HG03139 (cell line): ENCODE measurements around the gene C1QTNF8.

Source experiments
- ATAC-seq: cut with Tn5 transposase; IDR thresholded peaks from one replicate; pipeline ENCODE4 v1.9.1; 2021; ENCODE audit not compliant: unreplicated experiment

The C1QTNF8 gene

DNA sequence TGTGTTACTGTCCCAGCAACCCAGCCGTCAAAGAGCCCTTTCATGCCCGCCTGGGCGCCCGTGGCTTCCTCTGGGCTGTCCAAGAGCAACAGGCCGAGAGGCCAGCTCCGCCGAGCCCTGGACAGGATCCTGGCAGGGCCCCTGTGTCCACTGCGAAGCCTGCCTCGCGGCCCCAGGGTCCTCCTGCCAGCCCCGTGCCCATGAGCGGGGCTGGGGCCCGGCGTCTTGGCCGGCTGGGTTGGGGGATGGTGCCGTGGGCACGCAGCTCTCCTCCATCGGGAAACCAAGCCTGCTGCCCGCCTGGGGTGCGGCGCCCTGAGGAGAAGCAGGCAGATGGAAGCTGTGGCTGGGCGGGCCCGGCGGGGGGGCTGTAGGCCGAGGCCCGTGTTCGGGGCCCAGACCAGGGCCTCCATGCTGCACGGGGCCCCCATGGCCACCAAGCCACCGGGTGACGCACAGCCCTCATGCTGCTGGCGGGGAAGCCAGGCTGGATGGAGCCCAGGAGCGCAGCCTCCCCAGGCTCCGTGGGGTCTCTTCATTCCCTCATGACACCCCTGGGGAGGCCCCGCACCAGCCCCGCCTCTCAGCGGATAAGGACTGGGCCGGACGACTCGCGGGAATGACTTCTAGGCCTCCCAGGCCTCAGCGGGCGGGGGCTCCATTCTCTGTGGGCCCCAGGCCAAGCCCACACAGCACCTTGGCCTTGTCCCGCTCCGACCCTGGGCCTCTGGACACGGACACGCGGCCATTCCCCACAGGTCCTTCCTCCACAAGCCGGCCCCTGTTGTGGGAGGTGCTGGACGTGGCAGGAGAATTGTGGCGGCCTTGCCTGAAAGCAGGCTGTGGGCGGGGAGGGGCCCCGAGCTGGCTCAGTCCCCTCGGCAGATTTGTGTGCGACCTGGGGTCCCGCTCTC lies at the start of gene C1QTNF8:
Gene C1QTNF8, minus strand, starts transcription at position 76 of the 914 bp plus-strand sequence. CDS start 1,322 bp downstream, outside the sequence.
- ATAC-seq: no peak

DNA sequence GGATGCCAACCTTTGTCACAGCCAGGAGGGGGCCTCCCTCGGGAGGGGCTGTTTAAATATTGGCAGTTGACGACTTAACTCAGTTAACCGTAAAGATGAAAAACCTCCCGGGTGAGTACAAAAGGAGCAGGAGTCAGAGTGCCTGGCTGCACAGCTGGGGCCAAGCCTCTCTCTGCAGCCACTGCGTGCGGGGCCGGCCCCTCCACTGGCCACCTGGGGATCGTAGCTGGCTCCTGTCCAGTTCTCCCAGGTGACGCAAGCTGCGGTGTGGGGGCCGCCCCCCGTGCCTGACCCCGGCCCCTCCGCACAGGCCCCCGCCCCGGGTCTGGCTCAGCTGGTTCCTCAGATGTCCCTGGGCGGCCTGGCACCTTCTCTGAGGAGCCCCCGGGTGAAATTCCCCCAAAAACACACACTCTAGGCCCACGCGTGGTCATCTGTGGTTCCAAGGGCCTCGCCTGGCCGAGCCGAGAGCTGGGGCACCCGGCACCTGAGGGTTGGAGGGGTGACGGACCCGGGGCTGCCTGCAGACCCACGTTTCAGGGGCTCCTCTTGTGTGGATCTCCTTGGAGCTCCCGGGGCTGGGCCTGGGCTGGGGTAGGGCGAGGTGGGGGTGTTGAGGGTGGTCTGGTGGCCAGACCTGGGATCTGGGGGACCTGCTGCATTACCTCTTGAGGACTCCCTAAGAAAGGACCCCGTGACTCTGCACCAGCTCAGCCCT lies 49.5 kb upstream of the C1QTNF8 start:
- no peak for ATAC-seq

DNA sequence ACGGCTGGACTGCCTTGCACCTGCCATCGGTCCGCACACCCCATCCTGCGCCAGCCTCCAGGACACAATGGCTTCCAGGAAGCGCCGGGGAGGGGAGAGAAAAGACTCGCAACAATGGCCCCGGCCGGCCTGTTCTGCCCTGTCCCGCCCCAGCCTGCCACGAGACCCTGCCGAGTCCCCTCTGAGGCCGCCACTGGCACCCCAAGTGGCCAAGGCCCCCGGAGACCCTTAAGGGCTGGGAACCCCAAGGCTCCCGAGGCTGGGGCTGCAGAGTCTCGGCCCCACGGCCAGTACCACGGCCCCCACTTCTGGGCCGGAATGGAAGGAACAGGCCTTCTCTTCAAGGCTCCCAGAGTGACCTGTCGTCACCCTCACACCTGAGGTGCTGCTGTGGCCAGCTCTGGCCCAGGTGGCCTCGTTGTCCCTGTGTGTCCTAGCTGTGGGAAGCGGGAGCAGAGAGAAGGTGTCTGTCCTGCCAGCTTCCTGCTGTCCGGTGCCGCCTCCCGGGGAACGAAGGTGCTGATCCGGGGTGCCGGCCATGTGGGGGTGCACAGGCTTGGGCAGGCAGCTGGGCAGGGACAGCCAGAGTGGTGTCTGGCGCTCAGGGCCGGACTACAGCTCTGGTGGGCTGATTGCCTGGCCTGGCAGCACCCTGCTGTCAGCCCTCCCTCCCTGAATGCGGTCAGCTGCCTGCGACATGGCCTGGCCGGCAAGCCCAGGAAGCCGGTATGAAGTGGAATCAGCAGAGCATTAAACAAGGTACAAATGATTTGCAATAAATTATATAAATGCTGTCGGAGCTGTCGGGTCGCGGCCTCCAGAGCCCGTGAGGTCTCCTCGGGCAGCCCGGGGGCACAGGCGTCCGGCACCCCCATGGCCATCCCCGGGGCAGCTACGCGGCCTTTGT lies 48.7 kb upstream of the C1QTNF8 start:
- ATAC-seq: no peak

DNA sequence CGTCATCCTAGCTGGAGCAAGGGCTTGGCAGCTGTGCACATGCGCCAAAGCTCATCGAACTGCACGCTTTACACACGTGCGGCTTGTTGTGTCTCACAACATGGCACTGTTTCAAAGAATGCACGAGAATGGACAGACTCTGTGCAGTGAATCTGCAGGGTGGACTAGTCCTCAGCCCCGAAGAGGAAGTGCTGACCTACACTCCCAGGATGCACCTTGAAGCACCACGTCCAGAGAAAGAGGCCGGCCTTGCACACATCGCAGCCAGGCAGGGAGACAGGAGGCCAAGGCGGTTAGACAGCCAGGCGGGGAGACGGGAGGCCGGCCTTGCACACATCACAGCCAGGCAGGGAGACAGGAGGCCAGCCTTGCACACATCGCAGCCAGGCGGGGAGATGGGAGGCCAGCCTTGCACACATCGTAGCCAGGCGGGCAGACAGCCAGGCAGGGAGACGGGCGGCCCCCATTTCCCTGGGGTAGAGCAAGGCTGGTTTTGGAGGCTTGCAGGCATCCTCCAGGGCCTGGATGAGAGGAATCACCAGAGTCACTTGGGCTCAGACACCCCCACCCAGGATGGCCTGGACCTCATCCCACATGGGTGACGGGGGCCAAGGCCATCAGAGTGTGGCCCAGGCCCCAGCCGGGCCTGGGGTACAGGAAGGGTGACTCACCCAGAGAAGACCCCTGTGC lies 47.9 kb upstream of the C1QTNF8 start:
- no peak for ATAC-seq

DNA sequence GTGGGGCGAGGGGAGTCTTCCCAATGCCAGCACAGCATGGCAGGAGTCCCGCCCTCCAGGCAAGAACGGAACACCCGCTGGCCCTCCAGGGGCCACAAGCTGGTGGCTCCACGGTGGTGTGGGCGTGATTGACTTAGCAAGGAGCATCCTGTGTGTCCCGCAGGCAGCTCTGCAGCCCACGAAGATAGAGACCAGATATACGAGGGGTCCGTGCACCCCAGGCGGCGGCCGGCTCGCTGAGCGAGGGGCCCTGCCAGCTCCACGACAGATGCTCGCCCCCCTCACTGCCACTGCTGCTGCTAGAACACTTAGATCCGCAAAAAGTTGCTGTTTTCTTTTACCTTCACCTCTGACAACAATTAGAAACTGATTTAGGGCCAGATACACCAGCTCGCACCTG lies 46.9 kb upstream of the C1QTNF8 start:
- no peak for ATAC-seq

- no peak for ATAC-seq
Measured at GRCh38 chr16:1141716-1142115, 45.7 kb upstream of the C1QTNF8 start.

- ATAC-seq: no peak
Measured at GRCh38 chr16:1141191-1141590, 45.1 kb upstream of the C1QTNF8 start.

GRCh38 chr16:1140582-1141162 lies 44.6 kb upstream of the C1QTNF8 start:
- no peak for ATAC-seq

GRCh38 chr16:1137604-1138003 lies 41.6 kb upstream of the C1QTNF8 start:
- ATAC-seq: no peak

- no peak for ATAC-seq
Measured at GRCh38 chr16:1135459-1135825, 39.4 kb upstream of the C1QTNF8 start.

GRCh38 chr16:1134776-1135458 lies 38.9 kb upstream of the C1QTNF8 start:
- no peak for ATAC-seq

DNA sequence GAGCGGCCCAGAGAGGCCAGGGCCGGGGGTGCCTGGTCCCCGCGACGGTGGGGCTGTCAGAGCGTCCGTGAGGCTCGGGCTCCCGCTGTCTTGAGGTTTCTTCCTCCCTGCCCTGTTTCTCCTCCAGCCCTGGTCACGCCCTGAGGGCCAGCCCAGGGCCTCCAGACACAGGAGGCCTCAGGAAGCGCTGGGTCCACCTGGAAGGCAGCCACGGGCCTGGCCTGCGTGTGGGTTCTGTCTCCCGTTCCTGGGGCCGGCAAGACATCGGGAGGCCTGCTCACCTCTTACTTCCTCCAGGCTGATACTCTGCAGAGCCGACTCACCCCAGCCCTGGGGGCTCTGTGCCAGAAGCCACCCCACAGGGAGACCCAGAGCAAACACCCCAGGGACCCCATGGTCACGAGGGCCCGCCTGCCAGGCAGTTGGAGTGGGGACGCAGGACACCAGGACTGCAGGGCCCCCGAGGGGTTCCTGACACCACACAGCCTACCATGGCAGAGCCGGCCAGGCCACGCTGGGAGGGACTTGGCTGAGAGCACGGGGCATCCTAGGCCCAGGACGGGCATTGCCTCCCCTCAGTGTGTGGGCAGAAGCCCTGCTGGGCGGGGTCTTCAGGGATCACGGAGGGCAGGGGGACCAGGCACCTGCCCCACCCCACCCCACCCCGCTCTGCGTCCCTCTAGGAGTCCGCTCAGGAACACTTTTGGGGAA lies 37.9 kb upstream of the C1QTNF8 start:
- ATAC-seq: no peak

- no peak for ATAC-seq
Measured at GRCh38 chr16:1133271-1133670, 37.2 kb upstream of the C1QTNF8 start.

DNA sequence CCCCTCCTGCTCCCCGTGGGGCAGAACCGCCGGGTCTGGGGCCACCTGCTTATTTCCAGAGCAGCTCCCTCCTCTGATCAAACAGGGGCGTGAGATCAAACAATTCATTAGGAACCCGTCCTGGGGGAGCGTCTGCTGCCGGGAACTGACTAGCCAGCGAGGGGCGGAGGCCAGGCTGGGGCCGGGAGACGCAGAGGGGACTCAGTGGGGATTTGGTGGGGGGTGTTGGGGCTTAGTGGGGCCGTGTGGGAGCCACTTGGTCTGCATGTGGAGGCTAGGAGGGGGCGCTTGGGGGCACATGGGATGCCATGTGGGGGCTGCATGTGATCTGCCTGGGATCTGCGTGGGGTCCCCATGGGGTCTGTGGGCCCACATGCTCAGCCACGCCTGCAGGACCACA lies 36.4 kb upstream of the C1QTNF8 start:
- no peak for ATAC-seq

DNA sequence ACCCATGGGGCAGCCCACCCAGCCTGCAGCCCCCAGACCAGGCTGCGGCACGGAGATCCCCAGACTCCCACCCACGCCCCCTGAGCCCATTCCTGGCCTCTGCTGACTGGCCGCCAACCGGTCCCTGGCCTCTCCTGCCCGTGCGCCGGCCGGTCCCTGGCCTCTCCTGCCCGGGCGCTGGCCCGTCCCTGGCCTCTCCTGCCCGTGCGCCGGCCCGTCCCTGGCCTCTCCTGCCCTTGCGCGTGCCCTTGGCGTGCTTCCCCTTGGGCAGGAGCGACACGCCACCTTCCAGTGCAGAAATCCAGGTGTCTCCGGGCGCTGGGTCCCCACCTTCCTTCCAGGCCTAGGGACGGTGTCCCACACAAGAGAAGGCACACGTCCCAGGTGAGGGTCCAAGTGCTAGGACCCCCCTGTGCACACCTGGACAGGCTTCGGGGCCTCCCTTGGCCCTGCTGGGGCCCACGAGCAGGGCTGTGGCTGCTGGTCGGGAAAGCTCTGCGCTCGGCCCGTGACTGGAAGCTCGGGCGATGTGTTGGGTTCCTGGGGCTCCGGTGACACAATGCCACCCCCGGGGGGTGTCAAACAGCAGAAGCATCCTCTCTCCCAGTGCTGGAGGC lies 35.4 kb upstream of the C1QTNF8 start:
- no peak for ATAC-seq

- no peak for ATAC-seq
Measured at GRCh38 chr16:1130382-1130781, 34.3 kb upstream of the C1QTNF8 start.

DNA sequence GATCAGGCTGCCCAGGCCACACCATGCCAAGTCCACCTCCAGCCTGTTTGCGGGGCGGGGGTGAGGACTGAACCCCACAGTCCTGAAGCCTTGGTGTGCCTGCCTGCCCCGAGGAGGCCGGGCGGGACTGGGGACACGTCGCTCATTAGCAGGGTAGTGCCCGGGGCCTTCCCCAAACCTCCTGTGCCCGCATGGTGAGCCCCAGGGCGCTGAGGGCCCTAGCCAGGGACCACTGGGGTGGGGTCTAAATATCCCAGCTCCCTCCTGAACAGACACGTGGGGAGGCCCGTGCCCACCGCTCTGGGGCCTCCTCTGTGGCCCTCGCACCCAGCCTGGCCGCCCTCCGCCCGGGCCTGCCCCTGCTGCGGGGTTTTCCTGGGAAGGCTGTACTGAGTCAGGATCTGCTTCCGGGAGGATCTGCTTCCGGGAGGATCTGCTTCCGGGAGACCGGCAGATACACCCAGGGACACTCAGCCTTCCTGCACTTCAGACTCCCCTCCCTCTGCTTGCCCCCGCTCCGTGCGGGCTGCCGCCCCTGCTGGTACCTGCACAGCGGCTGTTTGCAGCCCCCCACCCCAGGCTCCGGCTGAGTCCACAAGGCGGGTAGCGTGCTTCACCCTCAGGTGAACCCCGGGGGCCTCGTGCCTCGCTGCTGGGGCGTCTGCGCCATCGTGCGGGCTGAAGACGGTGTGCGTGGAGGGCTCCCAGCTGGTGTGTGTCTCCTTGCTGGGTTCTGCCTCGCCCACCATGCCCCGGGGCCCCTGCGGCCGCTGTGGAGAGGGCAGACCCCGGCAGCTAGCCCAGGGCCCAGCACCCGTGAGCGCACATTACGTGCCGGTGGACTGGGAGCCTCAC lies 33.3 kb upstream of the C1QTNF8 start:
- no peak for ATAC-seq
